NK-92 (cell line): ENCODE measurements around the gene MPDZ.
"Not testable (repeated sequence)": the region's sequence is repeated elsewhere in the genome, so short reads cannot be mapped to it uniquely, and the experiment has no call there.

Source experiments
- DNase-seq: peaks from one replicate; lab custom pipeline; 2025; ENCODE audit not compliant: unreplicated experiment; lab: John Stamatoyannopoulos, UW

MPDZ gene

DNA sequence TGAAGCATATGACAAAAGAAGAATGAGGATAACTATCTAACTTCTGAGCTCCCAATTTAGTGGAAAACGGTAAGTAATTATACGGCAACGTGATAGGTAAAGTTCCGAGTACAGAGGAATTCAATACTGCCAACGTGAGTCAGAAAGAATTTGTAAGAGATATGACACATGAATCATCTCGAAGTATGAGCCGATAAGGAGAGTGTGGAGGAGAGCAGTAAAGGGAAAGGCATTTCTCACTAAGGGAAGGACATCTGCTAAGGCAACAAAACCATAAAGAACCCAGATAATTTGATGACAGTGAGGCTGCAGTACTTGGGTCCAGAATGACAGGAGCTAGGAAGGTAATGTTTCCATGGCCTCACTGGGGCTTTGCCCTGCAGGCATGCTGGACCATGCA, 11.0 kb downstream of the MPDZ start:
- no peak for DNase-seq

DNA sequence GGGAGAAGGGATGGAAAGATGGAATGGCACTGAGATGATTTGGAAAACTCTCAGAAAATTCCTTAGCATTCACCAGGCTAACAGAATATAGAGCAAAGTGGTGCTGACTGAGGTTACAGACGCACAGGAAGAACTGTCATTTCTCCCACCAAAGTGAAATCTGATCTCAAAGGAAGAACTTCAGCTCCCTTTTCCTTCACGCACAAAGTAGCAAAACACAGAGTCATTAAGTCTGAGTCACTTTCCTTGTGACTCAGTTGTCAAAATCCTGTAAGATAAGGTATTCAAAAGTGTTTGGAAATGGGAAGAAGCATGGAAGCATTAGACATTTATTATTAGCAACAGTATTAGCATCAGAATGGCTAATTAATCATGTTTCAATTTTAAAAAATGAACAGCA, 11.7 kb downstream of the MPDZ start:
- DNase-seq: no peak

GRCh38 chr9:13266167-13266566, 13.3 kb downstream of the MPDZ start:
- no peak for DNase-seq

DNA sequence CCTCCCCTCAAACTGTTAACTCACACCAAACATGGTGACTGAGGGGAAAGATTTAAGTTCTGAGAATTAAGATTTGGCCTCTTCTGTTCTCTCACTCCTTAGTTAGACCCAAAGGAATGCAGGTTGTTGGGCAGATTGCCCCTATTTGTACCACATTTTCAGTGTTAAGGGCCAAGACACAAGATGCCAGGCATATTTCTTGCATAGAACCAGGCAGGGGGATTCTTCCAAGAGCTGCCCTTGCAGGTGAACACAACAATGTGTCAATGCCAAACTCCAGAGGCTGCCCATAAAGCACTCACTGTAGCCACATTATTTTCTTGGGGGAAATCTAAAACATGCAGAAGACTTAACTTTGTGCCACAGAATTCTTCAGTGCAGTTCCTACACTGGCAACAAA, 14.7 kb downstream of the MPDZ start:
- no peak for DNase-seq

DNA sequence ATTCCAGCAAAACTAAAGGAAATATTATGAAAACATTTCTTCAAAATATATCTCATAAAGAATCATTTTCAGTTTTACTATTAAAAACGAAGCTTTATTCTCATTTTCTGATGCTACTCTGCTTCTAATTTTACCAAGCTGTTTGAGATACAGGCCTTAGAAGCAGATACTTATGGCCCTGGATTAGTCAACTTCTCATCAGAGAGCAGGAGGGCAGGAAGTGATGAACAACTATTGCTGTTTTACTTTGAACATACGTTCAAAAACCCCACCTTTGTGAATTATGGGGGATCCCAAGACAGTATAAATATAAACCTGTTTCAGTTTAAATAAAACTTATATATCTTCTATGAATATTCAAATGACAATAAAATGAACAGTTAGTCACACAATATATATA, 16.0 kb downstream of the MPDZ start:
- DNase-seq: no peak

DNA sequence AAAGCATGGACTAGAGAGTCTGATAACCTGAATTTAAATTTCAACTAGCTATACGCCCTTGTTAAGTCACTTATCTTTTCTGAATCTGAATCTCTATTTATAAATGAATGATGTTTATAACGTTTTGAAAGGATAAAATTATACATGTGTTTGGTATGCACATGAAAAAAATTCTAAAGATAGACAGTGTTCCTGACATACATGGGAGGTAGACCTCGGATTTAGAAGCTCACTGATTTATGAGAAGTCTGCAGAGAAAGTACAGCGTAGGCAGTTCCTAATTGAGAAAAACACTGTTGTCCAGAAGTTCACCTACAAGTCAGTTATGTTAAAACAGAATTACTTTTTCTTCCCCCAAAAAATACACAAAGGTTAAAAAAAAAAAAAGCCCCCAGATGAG, 26.6 kb downstream of the MPDZ start:
- DNase-seq: no peak

DNA sequence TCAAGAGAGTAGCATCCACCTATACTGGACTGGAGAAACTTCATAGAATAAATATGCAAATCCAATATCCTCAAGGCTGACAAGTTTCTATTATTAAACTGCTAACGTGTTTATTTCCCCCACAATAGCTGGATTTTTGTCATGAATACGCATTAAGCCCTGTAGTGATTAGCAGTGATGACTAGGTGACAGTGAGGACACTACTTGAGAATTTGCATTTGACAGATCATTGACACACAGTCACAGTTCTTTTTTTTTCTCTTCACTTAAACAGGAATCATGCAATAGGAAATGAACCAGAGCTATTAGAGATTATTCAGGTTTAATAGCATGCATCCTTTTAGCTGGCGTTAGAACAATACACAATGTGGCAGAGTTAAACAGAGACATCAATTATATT, 35.3 kb downstream of the MPDZ start:
- DNase-seq: no peak

GRCh38 chr9:13241283-13241682, 38.2 kb downstream of the MPDZ start:
- DNase-seq: no peak

GRCh38 chr9:13239660-13240059, 39.8 kb downstream of the MPDZ start:
- DNase-seq: no peak

DNA sequence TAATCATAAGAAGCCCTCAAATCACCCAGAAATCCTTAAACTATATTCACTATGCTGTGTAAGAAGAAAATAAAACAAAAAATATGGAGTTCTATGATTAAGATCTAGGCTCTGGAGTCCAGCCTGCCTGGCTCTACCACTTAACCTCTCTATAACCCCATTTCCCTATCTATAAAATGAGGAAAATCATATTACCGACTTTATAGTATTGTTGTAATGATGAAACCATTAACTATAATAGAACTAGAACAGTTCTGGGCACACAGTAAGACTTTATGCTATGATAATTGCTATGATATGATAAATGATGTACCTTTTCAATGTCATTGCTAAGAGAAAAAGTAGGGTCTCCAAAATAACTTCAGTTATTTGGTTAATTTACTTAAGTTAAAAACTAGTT, 40.3 kb downstream of the MPDZ start:
- DNase-seq: no peak

DNA sequence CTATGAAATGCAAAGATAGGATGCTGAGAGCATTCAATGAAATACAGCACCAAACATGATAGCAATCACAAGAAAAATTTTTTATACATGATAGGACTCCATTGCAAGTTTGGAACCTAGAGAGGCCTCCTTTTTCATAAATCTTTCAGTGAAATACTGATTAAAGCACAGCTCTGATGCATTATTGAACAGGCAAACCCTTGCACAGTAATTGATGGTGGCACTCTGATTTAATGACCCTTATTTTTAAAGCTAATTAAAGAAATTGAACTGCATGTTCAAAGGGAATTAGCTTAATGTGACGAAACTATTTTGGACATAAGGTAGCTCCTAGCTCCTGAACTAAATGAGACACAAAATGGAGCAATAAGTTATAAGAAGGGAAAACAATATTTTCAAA, 44.6 kb downstream of the MPDZ start:
- no peak for DNase-seq

DNA sequence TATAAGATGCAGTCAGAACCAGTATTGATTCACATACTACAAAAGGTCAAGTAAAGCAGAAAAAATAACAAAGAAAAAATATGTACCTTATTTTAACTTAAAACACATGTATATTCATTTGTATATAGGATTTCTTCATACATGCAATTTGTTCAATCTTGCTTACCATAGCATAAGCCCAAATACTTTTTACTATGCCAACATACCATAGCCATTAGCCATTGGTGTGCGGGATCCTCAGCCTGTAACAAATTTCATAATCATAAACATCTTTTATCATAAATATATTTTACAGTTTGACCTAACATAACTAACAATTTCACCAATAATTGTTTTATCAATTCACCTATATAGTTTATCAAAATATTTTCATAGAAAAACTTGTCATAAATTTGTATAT, 51.1 kb downstream of the MPDZ start:
- DNase-seq: no peak

DNA sequence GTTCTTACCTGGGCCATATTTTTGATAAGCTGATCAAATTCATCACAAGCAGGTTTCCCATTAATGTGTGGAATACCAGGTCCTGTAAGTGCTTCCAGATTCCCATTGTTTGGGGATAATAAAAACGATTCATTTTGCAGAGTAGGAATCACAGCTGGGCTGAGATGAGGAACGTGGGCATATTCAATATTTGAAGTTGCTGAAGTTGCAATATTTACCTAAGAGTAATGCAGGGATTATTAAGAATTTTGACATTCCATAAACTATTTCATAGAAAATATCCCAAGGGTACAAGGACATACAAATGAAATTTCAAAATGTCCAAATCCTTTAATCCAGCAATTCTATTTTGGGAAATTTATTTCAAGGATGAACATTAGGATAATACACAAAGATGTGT, 55.1 kb downstream of the MPDZ start:
- no peak for DNase-seq

DNA sequence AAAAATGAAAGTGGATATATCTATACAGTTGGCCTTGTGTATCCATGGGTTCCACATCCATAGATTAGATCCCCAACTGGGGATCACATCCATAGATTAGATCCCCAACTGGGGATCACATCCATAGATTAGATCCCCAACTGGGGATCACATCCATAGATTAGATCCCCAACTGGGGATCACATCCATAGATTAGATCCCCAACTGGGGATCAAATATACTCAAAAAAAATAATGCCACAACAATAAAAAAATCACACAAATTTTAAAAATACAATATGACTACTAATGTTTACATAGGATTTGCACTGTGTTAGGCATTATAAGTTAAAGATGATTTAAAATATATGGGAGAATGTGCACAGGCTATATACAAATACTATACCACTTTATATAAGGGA, 56.8 kb downstream of the MPDZ start:
- DNase-seq: not testable (repeated sequence)

- no peak for DNase-seq
Measured at GRCh38 chr9:13221741-13222140, 57.8 kb downstream of the MPDZ start.

DNA sequence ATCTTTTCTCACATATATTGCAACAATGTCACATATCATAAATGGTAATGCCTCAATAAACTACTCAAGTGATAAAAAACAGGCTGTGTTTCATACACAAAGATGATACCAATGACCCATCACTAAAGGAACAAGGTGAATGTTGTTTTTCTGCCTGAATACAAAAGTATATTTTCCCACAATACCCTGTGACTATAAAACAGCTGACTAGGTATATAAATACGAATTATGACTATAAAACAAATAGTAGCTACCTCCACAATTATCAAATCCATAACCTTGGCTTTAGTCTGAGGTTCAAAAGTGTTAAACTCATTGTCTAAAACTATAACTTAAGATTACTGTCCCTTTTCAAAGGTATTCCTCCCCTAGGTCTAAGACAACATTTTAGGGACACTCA, 58.7 kb downstream of the MPDZ start:
- DNase-seq: no peak

- no peak for DNase-seq
Measured at GRCh38 chr9:13215791-13216554, 63.5 kb downstream of the MPDZ start.

GRCh38 chr9:13213998-13214397, 65.5 kb downstream of the MPDZ start:
- no peak for DNase-seq

DNA sequence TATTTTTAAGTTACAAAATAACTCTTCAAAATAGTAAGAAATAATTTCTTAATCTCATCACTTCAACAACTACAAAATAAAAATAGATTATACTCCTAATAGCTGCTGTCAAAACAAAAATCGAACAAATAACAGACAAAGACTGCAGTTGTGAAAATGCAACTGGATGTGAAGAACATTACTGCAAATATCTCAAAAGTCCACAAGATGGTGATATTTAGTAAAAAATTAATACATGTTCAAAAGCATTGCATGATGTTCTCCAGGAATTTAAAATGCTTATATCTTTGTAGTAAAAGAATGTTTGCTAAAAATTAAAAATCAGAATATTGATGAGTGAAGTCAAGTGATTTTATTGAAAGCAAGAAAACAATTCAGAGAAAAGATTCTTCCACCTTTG, 66.2 kb downstream of the MPDZ start:
- no peak for DNase-seq

- DNase-seq: no peak
Measured at GRCh38 chr9:13210306-13210705, 69.2 kb downstream of the MPDZ start.

GRCh38 chr9:13209498-13209897, 70.0 kb downstream of the MPDZ start:
- DNase-seq: no peak

DNA sequence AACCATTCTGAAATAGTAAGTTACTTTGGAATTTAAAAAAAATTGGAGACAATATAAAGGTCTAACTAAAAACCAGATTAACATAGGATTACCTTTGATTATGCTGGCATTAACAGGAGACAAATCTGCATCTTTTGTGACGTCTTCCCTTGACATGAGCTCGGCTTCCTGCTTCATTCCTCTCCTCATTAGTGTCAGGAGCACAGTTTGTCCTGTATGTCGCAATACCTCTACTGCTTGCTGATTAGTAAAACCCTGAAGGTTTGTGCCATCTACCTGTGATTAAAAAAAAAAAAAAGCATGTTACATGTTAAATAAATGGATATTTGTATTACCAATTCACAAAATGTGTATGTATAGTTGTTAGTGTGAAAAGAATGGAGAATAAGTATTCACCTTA, 73.7 kb downstream of the MPDZ start:
- no peak for DNase-seq

DNA sequence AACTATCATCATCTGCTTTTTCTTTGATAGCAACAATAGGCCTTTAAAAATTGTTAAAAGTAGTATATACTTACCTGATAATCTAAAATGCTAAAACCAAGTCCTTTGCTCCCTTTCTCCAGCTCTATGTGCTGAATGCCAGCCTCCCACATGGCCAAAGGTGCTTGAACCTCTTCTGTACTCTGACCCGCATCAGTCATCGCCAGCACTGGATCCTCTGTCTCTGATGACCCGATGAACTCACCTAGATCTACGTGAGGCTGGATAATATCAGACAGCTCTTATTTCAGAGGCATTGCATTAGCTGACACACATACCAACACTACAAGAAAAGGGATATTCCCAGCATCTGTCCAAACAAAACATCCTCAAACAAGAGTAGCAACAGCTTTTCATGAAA, 89.5 kb downstream of the MPDZ start:
- DNase-seq: no peak
